Right hindlimb (tissue), 1 donor: ENCODE measurements around the gene PPARA.

Experiments
- DNase-seq: peaks from one replicate; pipeline ENCODE4 v3.0.0-alpha.2; 2018

Gene PPARA

GRCh38 chr22:46224044-46224897 lies 73.9 kb downstream of the PPARA start:
- DNase-seq = no peak

GRCh38 chr22:46224898-46225290 lies 74.6 kb downstream of the PPARA start:
- no peak for DNase-seq

GRCh38 chr22:46225631-46226030 lies 75.3 kb downstream of the PPARA start:
- DNase-seq = no peak

- DNase-seq = no peak
Observed at GRCh38 chr22:46226577-46226976, 76.3 kb downstream of the PPARA start.

DNA sequence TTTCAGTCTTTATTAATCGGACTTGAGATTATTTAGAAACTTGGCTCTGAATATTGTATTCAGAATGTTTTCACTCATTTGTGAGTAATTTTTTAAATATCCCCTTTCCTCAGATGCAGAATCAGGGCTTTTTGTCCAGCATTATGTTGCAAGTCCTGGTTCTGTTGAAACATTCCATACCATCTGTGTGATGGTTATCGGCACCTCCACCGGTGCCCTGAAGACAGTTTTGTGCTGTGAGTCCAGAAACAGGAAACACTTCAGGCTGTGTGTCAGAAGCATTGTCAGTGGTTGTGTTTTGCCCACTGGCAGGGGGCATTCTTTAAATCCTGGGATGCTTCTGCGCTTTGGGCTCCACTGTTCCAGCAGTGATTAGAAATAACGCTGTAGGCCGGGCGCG lies 79.4 kb downstream of the PPARA start:
- DNase-seq = no peak

GRCh38 chr22:46230262-46230901 lies 80.1 kb downstream of the PPARA start:
- no peak for DNase-seq

- DNase-seq = no peak
Observed at GRCh38 chr22:46233231-46233630, 82.9 kb downstream of the PPARA start.

DNA sequence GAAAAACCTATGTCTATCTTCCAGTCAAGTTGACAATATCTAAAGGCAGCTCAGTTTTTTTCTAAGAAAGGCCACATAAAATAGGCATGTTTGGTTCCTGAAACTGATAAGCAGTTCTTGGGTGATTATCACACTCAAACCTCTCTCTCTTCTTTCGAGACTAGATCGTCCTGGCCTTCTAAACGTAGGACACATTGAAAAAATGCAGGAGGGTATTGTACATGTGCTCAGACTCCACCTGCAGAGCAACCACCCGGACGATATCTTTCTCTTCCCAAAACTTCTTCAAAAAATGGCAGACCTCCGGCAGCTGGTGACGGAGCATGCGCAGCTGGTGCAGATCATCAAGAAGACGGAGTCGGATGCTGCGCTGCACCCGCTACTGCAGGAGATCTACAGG lies 84.6 kb downstream of the PPARA start:
- DNase-seq = no peak

GRCh38 chr22:46237453-46238124 lies 87.3 kb downstream of the PPARA start:
- no peak for DNase-seq

DNA sequence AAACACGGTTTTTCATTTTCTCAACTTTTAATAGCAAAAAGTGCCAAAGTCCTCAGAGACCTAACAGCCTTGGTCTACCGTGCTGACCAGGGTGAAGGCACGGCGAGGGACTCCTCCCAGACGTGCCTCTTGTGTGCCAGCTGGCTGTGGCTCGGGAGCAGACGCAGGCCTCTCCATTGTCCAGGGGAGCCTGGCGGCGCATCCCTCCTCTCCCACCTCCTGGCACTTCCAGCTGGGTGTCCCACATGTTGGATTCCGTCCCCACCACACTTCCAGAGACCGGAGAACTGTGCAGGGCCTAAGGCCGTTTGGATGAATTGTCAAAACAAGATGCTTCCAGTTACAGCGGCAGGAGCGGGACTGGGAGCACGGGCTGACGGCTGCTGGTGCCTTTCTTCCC lies 88.2 kb downstream of the PPARA start:
- no peak for DNase-seq

GRCh38 chr22:46239261-46240048 lies 89.1 kb downstream of the PPARA start:
- no peak for DNase-seq

DNA sequence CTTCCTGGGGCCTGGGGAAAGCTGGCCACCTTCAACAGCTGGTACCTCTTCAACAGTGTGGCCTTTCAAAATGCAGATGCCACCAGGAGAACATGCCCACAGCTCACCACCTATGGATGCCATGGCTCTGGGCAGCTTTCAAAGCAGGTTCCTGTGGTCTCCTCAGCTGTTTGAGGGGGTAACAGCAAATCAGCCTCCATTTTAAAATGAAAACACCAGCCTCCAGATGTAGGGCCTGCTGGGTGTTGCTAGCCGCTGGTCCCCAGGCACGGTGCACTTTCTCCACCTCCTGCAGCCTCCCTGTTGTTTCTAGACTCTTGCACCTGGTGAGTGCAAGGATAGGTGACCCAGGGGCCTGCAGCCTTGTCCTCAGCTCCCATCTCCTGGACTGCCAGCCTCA lies 89.7 kb downstream of the PPARA start:
- DNase-seq = no peak

DNA sequence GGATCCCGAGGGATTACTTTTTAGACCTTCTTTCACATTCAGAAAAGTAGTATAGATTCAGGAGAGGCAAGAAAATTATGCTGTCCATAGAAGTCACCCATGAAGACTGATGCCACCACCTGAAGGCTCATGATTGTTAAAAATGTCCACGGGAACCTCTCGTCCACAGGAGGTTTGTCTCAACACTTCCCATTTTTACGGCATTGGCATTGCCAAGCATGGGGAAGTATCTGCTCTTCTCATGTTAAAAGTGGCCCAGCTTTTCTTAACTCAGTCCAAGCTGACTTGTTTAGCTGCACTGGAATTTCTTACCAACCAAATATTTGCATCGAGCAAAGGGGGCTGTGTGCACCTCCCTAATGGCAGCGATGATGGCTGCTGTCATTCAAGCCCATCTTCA lies 90.2 kb downstream of the PPARA start:
- DNase-seq = no peak

DNA sequence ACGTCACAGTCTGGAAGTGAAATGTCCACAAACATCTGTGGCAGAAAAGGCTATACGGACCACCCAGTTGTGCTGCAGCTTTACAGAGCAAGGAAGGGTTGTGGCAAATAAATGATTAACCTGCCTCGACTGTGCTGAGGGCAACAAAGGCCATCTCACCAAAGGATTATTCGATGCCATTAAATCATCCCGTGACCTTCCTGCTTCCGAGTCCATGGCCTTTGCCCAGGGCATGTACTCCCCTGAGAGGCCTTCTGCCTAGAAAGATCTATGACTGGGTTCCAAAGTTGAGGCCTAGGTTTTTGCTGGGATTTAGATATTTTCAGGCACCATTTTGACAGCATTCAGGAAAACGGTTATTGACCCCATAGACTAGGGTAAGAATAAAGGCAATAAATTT lies 90.6 kb downstream of the PPARA start:
- no peak for DNase-seq

- no peak for DNase-seq
Observed at GRCh38 chr22:46241396-46242007, 91.2 kb downstream of the PPARA start.

DNA sequence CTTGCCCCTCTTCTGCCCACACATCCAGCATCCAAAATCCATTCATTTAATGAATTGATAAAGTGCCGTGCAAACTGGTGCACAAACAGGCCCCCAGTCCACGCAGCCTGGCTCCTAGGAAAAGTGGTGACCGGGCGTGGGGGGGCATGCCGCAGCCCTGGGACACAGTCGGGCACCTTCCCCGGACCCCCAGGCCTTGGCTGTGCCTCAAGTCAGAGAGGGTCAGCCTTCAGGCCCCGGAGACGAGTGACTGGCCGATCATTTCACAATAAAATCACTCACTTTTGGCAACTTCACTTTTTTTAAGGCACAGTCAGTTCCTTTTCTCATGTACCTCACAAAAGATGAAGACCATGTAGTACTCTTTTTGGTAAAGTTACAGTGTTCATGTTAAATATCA lies 91.8 kb downstream of the PPARA start:
- DNase-seq = no peak

GRCh38 chr22:46244771-46245170 lies 94.4 kb downstream of the PPARA start:
- no peak for DNase-seq

GRCh38 chr22:46245511-46245910 lies 95.2 kb downstream of the PPARA start:
- DNase-seq = peak; percentile 79

DNA sequence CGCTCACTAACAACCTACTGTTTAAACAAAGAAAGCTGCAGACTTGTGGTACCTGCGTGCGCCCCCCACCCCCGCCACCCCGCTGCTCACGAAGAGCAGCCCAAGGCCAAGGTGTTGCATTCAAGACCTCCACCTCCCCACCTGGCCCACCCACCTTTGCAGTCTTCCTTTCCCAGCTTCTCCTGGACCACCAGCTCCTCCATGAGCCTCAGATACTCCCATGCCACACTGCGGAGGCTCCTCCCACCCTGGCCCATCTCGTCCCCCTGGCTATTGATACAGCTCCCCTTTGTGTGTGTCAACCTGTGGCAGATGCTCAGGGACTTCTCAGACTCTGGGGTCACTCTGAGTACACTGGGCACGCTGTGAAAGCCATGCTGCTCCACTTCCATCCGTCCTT lies 95.9 kb downstream of the PPARA start:
- DNase-seq = no peak

GRCh38 chr22:46247443-46247975 lies 97.2 kb downstream of the PPARA start:
- DNase-seq = no peak

- peak; percentile 93 for DNase-seq
Observed at GRCh38 chr22:46250035-46250782, 99.9 kb downstream of the PPARA start, which contains the start of gene CDPF1. Gene CDPF1 (minus strand): TSS chr22:46250293. CDS start chr22:46248284, 2,009 bp downstream.

- DNase-seq = no peak
Observed at GRCh38 chr22:46250783-46251125, 100.4 kb downstream of the PPARA start.
